GM18498 (cell line): ENCODE results near the gene LPXN.

Experiments
- ATAC-seq: cut with Tn5 transposase; IDR thresholded peaks from one replicate; pipeline ENCODE4 v1.9.1; 2021; ENCODE audit warnings: mild to moderate bottlenecking, moderate library complexity; ENCODE audit not compliant: unreplicated experiment

The LPXN gene

DNA sequence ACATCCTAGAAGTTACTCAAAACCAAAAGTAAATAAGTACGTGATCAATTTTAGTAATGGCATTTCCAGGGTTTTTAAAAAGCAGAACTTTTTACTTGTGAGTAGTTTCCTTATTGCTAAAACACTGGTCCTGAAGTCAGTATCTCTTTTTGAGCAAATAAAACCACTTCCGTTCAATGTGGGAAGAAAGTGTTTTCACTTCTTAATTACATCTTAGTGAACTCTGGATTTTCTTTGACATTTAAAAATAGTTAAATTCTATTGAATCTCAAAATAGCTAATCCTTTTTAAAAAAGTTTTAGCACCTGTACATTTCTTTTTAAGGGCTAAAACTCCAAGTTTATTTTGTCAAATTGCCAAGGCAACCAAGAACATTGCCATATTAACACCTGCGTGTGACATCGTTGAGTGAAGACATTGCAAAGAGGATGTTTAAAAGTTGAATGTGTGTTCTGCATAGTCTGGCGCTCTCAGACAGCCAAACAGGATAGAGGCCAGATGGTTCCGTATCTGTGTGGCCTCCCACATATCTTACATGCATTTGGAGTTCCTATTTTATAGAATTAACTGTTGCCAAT is 50.5 kb downstream of the LPXN start:
- ATAC-seq, result peak; percentile 91

DNA sequence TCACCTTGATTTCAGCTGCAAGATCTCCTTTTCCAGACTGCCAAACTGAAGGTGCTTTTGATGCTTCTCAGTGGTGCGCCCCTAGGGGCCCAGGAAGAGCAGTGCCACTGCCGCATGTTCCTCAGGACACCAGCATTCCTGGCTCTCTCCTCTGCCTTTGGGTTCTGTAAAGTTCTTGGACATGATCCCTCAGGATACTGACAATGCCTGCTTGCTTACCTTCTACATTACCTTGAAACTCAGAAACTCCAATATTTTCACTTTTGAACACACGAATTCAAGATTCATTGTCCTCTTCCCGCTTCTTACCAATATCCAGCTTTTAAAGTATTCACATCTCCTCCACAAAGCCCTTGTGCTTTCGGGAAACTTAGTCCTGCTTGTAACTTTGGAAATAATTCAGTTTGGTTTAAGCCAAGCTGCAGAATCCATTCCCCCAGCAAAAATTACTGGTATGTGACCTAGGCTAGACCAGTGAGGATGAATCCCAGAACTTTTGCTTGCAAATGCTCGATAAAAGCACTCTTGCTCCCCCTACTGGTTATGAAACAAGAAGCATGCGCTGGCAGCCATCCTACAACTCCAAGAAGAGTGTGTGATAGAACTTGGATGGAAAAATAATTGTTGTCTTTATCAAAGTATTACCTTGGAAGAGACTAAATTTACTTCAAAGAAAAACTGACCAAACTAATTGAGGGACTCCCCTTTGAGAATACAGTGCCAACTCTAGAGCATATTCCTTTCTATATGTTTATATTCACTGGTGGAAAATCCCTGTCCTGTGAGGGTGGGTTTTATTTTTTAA is 51.2 kb downstream of the LPXN start:
- peak; percentile 35 for ATAC-seq

DNA sequence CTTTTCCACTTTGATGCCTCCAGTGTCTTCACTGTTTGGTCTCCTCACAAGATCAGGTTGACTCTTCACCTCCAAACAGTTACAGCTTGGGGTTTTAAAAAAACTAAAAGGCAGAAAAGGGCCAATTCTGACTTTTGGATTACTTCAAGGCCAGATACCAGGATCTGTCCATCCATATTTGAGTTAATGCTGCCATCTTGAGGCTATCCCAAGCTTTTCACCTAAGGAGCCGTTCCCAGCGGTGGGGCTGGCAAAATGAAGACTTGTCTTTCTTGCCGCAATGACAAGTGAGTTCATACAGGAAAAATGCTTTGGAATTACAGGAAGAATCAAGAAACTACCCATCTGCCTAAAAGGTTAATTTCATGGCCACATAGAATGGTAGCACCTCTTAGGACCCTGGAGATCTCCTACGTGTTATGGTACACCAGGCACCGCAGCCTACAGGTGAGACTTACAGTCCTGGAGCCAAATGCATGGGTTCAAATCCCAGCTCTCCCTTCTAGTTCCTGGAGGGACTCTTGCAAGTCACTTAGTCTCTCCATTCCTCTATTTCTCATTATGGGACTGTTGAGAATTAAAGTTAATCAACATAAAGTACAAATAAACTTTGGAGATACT is 61.8 kb downstream of the LPXN start:
- peak; percentile 75 for ATAC-seq

DNA sequence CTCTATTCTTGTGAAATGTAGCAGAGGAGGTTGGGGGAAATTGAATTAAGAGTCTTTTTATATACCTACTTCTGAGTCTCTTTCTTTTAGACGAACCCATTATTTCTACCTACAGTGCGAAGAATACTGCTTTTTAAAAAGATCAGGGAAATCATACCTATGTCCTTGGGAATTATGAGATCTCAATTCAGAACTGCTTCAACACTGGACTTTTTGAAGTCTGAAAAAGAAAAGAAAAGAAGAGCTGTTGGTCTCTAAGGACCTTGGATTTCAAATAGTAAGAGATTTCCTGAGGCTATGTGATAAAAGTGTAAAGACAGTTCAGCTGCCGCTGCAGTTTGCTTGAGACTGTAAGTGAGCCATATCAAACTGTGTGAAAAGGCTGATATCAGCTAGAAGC is 64.0 kb downstream of the LPXN start:
- ATAC-seq, result no peak

DNA sequence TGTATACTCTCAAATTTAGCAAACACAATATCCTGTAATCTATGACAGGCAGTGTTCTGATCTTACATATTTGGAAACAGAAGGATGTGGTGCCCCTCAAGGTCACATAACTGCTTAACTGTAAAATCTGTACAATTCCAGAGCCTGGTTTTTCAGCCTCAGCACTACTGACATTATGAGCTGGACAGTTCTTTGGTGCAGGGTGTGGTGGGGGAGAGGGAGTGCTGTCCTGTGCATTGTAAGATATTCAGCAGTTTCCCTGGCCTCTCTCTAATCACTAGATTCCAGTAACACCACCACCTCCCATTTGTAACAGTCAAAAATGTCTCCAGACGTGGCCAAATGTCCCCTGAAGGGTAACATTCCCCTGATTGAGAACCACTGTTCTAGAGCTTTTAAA is 65.9 kb downstream of the LPXN start:
- ATAC-seq, result no peak

GRCh38 chr11:58508814-58509213 is 66.8 kb downstream of the LPXN start:
- ATAC-seq, result no peak

DNA sequence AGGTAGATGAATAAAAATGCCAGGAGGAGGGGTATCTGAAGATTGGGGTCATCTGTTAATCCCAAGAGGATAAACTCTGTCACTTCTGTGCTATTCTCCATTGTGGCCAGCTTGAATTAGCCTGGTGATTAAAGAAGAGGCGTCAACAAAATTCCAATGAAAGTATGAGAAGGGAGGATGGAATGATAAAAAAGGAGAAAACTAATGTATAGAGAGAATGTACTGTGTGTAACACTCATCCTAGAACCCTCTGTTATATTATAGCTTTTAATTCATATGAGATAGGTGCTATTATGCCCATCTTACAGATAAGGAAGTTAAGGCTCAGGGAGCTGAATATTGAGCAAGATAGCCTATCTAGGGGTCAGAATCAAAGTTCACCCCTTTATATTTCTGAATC is 67.7 kb downstream of the LPXN start, which contains the start of gene OR5B21:
TSS of gene OR5B21 (minus strand) at position 101 of the 400 bp plus-strand sequence. CDS start at position 101, 0 bp downstream.
- ATAC-seq, result no peak

DNA sequence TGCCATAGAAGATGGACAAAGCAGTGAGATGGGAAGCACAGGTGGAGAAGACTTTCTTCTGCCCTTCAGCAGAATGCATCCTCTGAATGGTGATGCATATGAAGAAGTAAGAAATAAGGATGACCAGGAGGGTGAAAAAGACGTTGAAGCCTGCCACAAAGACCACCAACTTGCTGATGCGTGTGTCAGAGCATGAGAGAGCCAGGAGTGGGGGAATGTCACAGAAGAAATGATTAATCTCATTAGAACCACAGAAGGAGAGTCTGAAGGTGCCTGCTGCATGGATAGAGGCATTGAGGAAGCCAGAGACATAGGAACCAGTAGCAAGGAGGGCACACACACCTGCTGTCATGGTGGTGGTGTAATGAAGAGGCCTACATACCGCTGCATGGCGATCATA is 68.3 kb downstream of the LPXN start:
- ATAC-seq, result no peak

DNA sequence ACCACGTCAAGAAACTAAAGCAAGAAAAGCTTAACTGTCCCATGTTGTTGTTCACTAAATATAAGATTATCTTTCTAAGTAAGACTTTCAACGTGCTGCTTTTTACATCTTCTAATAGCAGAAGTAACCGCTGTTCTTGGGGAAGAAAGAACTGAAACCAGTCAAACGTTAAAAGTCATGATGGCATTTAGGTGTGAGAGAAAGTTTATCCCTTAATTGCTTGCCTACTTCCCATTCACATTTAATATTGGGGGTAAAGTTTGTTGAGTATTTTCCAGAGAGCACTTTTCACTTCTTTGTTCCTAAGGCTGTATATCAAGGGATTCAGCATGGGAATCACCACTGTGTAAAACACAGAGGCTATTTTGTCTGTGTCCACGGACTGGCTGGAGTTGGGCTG is 68.7 kb downstream of the LPXN start:
- peak; percentile 43 for ATAC-seq

GRCh38 chr11:58505849-58506248 is 69.8 kb downstream of the LPXN start:
- no peak for ATAC-seq

GRCh38 chr11:58504232-58504631 is 71.4 kb downstream of the LPXN start:
- ATAC-seq, result no peak

- ATAC-seq, result peak; percentile 92
These were observed 72.2 kb downstream of the LPXN start for GRCh38 chr11:58503361-58503856.

GRCh38 chr11:58502004-58502403 is 73.7 kb downstream of the LPXN start:
- no peak for ATAC-seq

GRCh38 chr11:58498464-58498863 is 77.2 kb downstream of the LPXN start:
- ATAC-seq, result no peak

DNA sequence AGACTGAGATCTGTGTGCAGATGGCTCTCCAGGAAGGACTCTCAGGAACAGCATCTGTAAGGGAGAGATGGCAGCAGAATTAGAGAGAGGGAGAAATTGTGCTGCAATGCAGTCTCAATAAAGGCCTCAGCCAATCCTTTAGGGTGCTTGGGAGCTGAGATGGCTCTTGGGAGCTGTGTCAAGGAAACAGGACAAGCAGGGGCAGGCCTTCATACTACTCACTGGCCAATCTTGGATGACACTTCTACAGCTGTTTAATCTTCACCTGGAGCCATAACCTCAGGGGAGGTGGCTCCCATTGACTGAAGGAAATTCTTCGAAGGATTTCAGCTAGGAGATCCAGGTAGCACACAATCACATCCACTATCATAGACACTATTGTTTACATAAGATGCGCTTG is 77.7 kb downstream of the LPXN start:
- ATAC-seq, result no peak

DNA sequence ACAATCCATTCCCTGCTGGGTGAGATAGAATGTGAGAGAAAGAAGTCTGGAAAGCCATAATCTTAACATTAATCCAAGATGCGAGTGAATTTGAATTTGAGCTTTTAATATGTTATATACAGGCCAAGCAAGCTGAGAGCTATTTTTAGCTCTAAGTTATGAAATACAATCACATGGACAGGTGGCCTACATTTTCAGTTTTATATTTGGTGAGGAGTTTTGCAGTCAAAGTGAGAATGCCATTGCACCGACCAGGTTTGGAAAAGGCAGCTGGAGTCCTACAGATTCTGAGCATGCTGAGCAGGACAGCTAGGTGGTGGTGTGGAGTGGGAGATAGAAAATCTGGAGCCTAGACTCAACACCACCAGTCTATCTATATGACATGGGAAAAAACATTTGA is 79.8 kb downstream of the LPXN start:
- ATAC-seq, result peak; percentile 51

GRCh38 chr11:58494101-58494500 is 81.6 kb downstream of the LPXN start:
- ATAC-seq, result no peak

DNA sequence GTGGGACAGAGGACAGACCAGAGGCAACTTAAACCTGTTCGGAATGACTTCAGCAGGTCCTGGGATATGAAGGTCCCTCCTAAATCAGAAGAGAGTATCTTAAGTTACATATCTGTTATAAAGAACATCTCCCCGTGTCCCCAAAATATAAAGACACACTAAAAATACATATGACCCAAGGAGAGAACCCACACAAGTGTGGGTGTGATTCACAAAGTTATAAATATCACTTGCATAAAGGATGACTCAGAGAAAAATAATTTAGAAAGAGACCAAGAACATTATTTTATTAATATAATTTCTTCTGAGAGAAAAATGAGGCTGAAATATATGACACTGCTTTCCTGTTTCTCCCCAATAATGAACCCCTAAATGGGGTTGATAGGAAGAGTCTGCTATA is 82.0 kb downstream of the LPXN start:
- no peak for ATAC-seq

- no peak for ATAC-seq
These were observed 84.8 kb downstream of the LPXN start for GRCh38 chr11:58490827-58491226.

- no peak for ATAC-seq
These were observed 88.5 kb downstream of the LPXN start for GRCh38 chr11:58487170-58487569.

DNA sequence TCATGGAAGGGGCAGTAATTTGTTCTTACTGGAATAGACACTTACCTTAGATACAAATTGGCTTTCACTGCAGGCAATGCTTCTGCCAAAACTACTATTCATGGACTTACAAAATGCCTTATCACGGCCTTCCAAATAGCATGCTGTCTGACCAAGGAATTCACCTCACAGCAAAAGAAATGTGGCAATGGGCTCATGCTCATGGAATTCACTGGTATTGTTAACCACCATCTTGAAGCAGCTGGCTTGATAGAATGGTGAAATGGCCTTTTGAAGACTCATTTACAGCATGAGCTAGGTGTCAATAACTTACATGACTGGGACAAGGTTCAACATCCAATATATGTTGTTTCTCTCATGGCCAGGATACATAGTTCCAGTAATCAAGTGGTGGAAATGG is 89.7 kb downstream of the LPXN start:
- ATAC-seq, result no peak
